GM12878 (cell line): ENCODE measurements around the gene PRPF6. TPM values are rescaled to one million over a fixed set of nuclear protein-coding genes. Genes with fewer than 3 reads are reported as not detected.

Experiments used
- BCL11A ChIP-seq: IDR thresholded peaks from 2 replicates; pipeline ENCODE4 v1.6.1; 2011; ENCODE audit warnings: low read depth, low read length
- BMI1 ChIP-seq: fragments of 450-650 bp; IDR thresholded peaks from 2 replicates; pipeline ENCODE4 v1.6.1; 2016; ENCODE audit warnings: mild to moderate bottlenecking, moderate library complexity, borderline replicate concordance
- CEBPB ChIP-seq, 2 experiments: fragments of 150-350 bp in 1 of 2; IDR thresholded peaks; 2 replicates each; pipeline ENCODE4 v1.6.1; 2012 to 2014; ENCODE audit warnings: low read depth in 2 of 2, low read length in 2 of 2, borderline replicate concordance in 1 of 2, inconsistent platforms in 1 of 2
- CHD2 ChIP-seq: IDR thresholded peaks from 2 replicates; pipeline ENCODE4 v1.6.1; 2011; ENCODE audit warnings: low read depth, low read length, improper control_type of control experiment, borderline replicate concordance
- E2F4 ChIP-seq: IDR thresholded peaks from 2 replicates; pipeline ENCODE4 v1.6.1; 2012; ENCODE audit warnings: low read depth, low read length, improper control_type of control experiment
- E2F8 ChIP-seq: fragments of 450-650 bp; IDR thresholded peaks from 2 replicates; pipeline ENCODE4 v1.6.1; 2018; ENCODE audit warnings: mild to moderate bottlenecking, low read depth, moderate library complexity; ENCODE audit not compliant: partially characterized antibody
- ELK1 ChIP-seq: IDR thresholded peaks from 2 replicates; pipeline ENCODE4 v1.6.1; 2012; ENCODE audit warnings: low read depth, low read length, improper control_type of control experiment
- HDAC6 ChIP-seq: fragments of 200-600 bp; sonication (generic); IDR thresholded peaks from one replicate; pipeline ENCODE4 v1.8.0; 2017; ENCODE audit warnings: antibody characterized with exemption; ENCODE audit not compliant: unreplicated experiment
- NFYA ChIP-seq: IDR thresholded peaks from 2 replicates; pipeline ENCODE4 v1.6.1; 2011; ENCODE audit warnings: low read depth, mild to moderate bottlenecking, low read length, improper control_type of control experiment, borderline replicate concordance
- NR2F1 ChIP-seq: fragments of 450-650 bp; conservative IDR thresholded peaks from 2 replicates; pipeline ENCODE4 v1.6.1; 2017; ENCODE audit warnings: mild to moderate bottlenecking
- POLR2A ChIP-seq: IDR thresholded peaks from 2 replicates; pipeline ENCODE4 v1.6.1; 2011; ENCODE audit warnings: low read depth, mild to moderate bottlenecking, low read length
- POU2F2 ChIP-seq: IDR thresholded peaks from 3 replicates; pipeline ENCODE4 v1.6.1; 2011; ENCODE audit warnings: low read depth, mild to moderate bottlenecking, low read length, borderline replicate concordance
- PRDM15 ChIP-seq: fragments of 450-650 bp; formaldehyde crosslinking; IDR thresholded peaks from 2 replicates; pipeline ENCODE4 v1.4.0; 2020; ENCODE audit warnings: mild to moderate bottlenecking, moderate library complexity
- RB1 ChIP-seq: fragments of 450-650 bp; formaldehyde crosslinking; IDR thresholded peaks from 2 replicates; pipeline ENCODE4 v1.6.1; 2017; ENCODE audit warnings: mild to moderate bottlenecking, borderline replicate concordance
- SMARCA5 ChIP-seq: fragments of 450-650 bp; IDR thresholded peaks from 2 replicates; pipeline ENCODE4 v1.6.1; 2017; ENCODE audit warnings: mild to moderate bottlenecking
- SREBF1 ChIP-seq: IDR thresholded peaks from 2 replicates; pipeline ENCODE4 v1.6.1; 2012; ENCODE audit warnings: mild to moderate bottlenecking, low read length
- STAT3 ChIP-seq: IDR thresholded peaks from 2 replicates; pipeline ENCODE4 v1.6.1; 2011; ENCODE audit warnings: low read depth, low read length, improper control_type of control experiment
- WRNIP1 ChIP-seq: IDR thresholded peaks from 2 replicates; pipeline ENCODE4 v1.6.1; 2011; ENCODE audit warnings: low read depth, low read length, improper control_type of control experiment, borderline replicate concordance
- YY1 ChIP-seq: IDR thresholded peaks from 2 replicates; pipeline ENCODE4 v1.6.1; 2011; ENCODE audit warnings: low read depth, mild to moderate bottlenecking, low read length
- ZNF217 ChIP-seq: fragments of 450-650 bp; IDR thresholded peaks from 2 replicates; pipeline ENCODE4 v1.6.1; 2017; ENCODE audit warnings: antibody characterized with exemption, mild to moderate bottlenecking
- ZNF384 ChIP-seq: IDR thresholded peaks from 2 replicates; pipeline ENCODE4 v1.6.1; 2012; ENCODE audit warnings: low read depth, mild to moderate bottlenecking, low read length, improper control_type of control experiment, borderline replicate concordance
- polyA plus RNA-seq, 11 experiments: library from polyadenylated mRNA; depleted of rRNA in 4 of 11; unstranded in 6 of 11; stranded (reverse) in 5 of 11; fragments of >200 nt; fragmentation: Nextera tagmentation in 4 of 11; fragmentation: Illumina TruSeq in 1 of 11; extraction: Ambion mirVana in 4 of 11; extraction: Trizol in 1 of 11; gene quantifications; 1 replicate in 1 of 11; 2 replicates in 10 of 11; pipeline versions ENCODE4 v1.2.1 to v1.2.3, GENCODE V29; 2011 to 2016; ENCODE audit warnings: inconsistent platforms in 2 of 11, missing spikeins in 2 of 11, low read depth in 1 of 11
- total RNA-seq, 4 experiments: library from RNA; depleted of rRNA in 3 of 4; stranded (reverse); fragments of >200 nt in 3 of 4; fragmentation: Illumina TruSeq in 1 of 4; extraction: Trizol in 1 of 4; gene quantifications; 2 replicates each; pipeline versions ENCODE4 v1.2.1 to v1.2.3, GENCODE V29; 2013 to 2021

Gene PRPF6
- total and polyA plus RNA-seq, 10 of the 15 experiments (the other 5 are each of a cell fraction or from before 2014, with no cell fraction given): 5.0 to 102 (median 71.3) TPM

- 0 out of 2 replicates have a peak, but pooled peaks have one; percentile 3 for TF ChIP-seq E2F4
- no peak for TF ChIP-seq E2F8
- peak; percentile 60; the same call in 1 of the 2 replicates for TF ChIP-seq YY1
- TF ChIP-seq ZNF384: peak; percentile 57; the same call in 1 of the 2 replicates
- TF ChIP-seq SREBF1: no peak
- TF ChIP-seq HDAC6: no peak
- 0 out of 2 replicates have a peak, but pooled peaks have one; percentile 17 for TF ChIP-seq NR2F1
- peak; percentile 56; the same call in 1 of the 3 replicates for TF ChIP-seq POU2F2
- no peak for TF ChIP-seq WRNIP1
- no peak for TF ChIP-seq ZNF217
- TF ChIP-seq ELK1: no peak
- no peak for TF ChIP-seq PRDM15 (CRISPR knock-in tag)
- no peak for TF ChIP-seq BMI1
- TF ChIP-seq STAT3: no peak
- TF ChIP-seq NFYA: no peak
- TF ChIP-seq SMARCA5: peak; percentile 74; the same call in 1 of the 2 replicates
- TF ChIP-seq CHD2: peak; percentile 40; the same call in 1 of the 2 replicates
- TF ChIP-seq POLR2A: peak; percentile 68
- TF ChIP-seq RB1: peak; percentile 57; the same call in 1 of the 2 replicates
- TF ChIP-seq CEBPB (IDR thresholded peaks at IDR 0.05; ENCODE audit: borderline replicate concordance in 1 of 2, low read depth in 2 of 2, low read length in 2 of 2): no peak
- no peak for TF ChIP-seq BCL11A
Observed at GRCh38 chr20:63973636-63974401, 7.1 kb upstream of the PRPF6 start (continued).
